ENCODE data around the gene RPRD1B.
A peak's percentile ranks its signal among the peaks of the same experiment; 100 is the strongest.

- TF ChIP-seq EZH2 (IDR thresholded peaks at IDR 0.05; ENCODE audit: low read depth): no peak
- TF ChIP-seq CTCF (conservative IDR thresholded peaks at IDR 0.05): peak; percentile 46
These were observed 80.1 kb downstream of the RPRD1B start for GRCh38 chr20:38113401-38114325.

All from PC-9 (cell line).